Fibroblast of lung (primary cell): Measurements from ENCODE around the gene SH3PXD2A.

ENCODE experiments used
- EZH2 ChIP-seq: IDR thresholded peaks from 2 replicates; pipeline ENCODE4 v1.5.1; 2012; ENCODE audit warnings: low read length, control low read depth, mild to moderate bottlenecking; ENCODE audit errors: missing control alignments
- TF ChIP-seq, protein P1 (sequence below), 2 donors: IDR thresholded peaks in 1 of 2; conservative IDR thresholded peaks in 1 of 2; 1 replicate in 1 of 2; 2 replicates in 1 of 2; pipeline ENCODE4 v1.5.1; 2011 to 2012; ENCODE audit warnings: low read length in 2 of 2, control low read depth in 1 of 2, inconsistent platforms in 1 of 2, low read depth in 1 of 2, mild to moderate bottlenecking in 1 of 2

DNA sequence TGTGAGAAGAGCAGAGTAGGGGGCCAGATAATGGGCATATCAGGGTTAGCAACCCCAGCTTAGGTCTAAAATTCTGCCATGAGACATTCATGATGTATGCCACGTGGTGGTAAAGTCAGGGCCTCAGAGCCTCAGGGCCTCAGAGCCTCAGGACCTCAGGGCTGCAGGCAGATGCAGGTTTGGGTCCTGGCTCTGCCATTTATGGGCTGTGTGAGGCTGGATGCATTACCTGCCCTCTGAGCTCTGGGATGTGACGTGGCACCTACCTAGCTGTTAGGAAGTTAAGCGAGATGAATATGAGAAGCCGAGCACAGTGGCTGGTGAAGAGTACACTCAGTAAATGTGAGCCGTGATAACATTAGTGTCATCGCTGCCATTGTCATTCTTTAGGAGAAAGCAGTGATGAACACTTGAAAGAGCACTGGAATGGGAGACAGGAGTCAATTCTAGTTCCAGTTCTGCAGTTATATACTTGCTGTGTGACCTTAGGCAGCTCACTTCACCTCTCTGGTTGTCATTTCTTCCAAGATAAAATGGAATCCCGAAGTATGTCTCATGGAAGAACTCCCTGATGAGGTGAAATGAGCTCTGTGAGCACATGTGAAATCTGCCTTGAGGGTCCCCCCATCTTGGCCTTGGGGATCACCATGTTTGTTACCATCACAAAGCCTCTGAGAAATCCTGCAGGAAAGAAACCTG lies 127.2 kb downstream of the SH3PXD2A start:
- TF ChIP-seq, protein P1, sequence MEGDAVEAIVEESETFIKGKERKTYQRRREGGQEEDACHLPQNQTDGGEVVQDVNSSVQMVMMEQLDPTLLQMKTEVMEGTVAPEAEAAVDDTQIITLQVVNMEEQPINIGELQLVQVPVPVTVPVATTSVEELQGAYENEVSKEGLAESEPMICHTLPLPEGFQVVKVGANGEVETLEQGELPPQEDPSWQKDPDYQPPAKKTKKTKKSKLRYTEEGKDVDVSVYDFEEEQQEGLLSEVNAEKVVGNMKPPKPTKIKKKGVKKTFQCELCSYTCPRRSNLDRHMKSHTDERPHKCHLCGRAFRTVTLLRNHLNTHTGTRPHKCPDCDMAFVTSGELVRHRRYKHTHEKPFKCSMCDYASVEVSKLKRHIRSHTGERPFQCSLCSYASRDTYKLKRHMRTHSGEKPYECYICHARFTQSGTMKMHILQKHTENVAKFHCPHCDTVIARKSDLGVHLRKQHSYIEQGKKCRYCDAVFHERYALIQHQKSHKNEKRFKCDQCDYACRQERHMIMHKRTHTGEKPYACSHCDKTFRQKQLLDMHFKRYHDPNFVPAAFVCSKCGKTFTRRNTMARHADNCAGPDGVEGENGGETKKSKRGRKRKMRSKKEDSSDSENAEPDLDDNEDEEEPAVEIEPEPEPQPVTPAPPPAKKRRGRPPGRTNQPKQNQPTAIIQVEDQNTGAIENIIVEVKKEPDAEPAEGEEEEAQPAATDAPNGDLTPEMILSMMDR (conservative IDR thresholded peaks at IDR 0.05 in 1 of 2, IDR thresholded peaks at IDR 0.05 in 1 of 2; ENCODE audit: low read depth in 1 of 2, low read length in 2 of 2) = no peak
- no peak for TF ChIP-seq EZH2
